Endothelial cell of umbilical vein (primary cell): ENCODE measurements around the gene SLC10A2. TPM values are rescaled to one million over a fixed set of nuclear protein-coding genes. Genes with fewer than 3 reads are reported as not detected.

Experiments used
- BruUV-seq: library from RNA; stranded (reverse); fragments of 400-500 nt; replicated peaks from 2 replicates; lab custom pipeline; 2021; lab: Mats Ljungman, UMichigan
- CTCF ChIA-PET: fragments of 300-600, 350-600 bp; sonication (Branson Sonifier 250); formaldehyde crosslinking; loops from one replicate; lab custom pipeline; 2021; ENCODE audit warnings: antibody characterized with exemption, inconsistent platforms; lab: Charles Lee
- POLR2A ChIA-PET: fragments of 300-600, 350-600 bp; sonication (Branson Sonifier 250); formaldehyde crosslinking; loops from one replicate; lab custom pipeline; 2021; ENCODE audit warnings: antibody characterized with exemption, inconsistent platforms; lab: Charles Lee
- DNase-seq: peaks from one replicate; pipeline ENCODE4 v3.0.0-alpha.2; 2011; ENCODE audit warnings: low read depth, low spot score
- FAIRE-seq: peaks from 2 replicates; lab custom pipeline; 2011; peaks lifted over from hg19 to GRCh38; lab: Jason Lieb, UNC
- H2AFZ ChIP-seq: 2 replicates; pipeline ENCODE4 v1.6.0; 2012; ENCODE audit warnings: low read depth, low read length, control low read depth, inconsistent platforms
- H3K27ac ChIP-seq: 2 replicates; pipeline ENCODE4 v1.5.1; 2011; ENCODE audit warnings: low read depth, mild to moderate bottlenecking, control low read depth, low read length, moderate library complexity; ENCODE audit not compliant: insufficient read depth
- H3K27me3 ChIP-seq, 2 experiments: 2 replicates each; pipeline versions ENCODE4 v1.6.0 to v1.6.1; 2011; ENCODE audit warnings: low read length in 2 of 2, mixed read lengths in 1 of 2; ENCODE audit not compliant: control insufficient read depth in 2 of 2, insufficient read depth in 2 of 2
- H3K36me3 ChIP-seq, 2 experiments: 2 replicates in 1 of 2; 3 replicates in 1 of 2; pipeline ENCODE4 v1.5.1; 2011; ENCODE audit warnings: low read length in 2 of 2, mild to moderate bottlenecking in 1 of 2, moderate library complexity in 1 of 2; ENCODE audit not compliant: control insufficient read depth in 2 of 2, insufficient read depth in 2 of 2; ENCODE audit errors: extremely low read depth in 1 of 2
- H3K4me1 ChIP-seq: 3 replicates; pipeline ENCODE4 v1.5.1; 2011; ENCODE audit warnings: mild to moderate bottlenecking, low read length; ENCODE audit not compliant: control insufficient read depth, insufficient read depth; ENCODE audit errors: extremely low read depth
- H3K4me2 ChIP-seq: 2 replicates; pipeline ENCODE4 v1.6.1; 2011; ENCODE audit warnings: low read length, control low read depth, mixed read lengths; ENCODE audit not compliant: insufficient read depth
- H3K4me3 ChIP-seq, 3 experiments: fragments of 200-600 bp in 1 of 3; sonication (generic), shearing (Covaris generic) in 1 of 3; replicated peaks in 1 of 3; 2 replicates each; pipeline ENCODE4 v1.5.1; 2011 to 2016; ENCODE audit warnings: control low read depth in 3 of 3, low read length in 3 of 3, mild to moderate bottlenecking in 2 of 3, inconsistent platforms in 1 of 3, low read depth in 1 of 3, moderate library complexity in 1 of 3; ENCODE audit not compliant: insufficient read depth in 1 of 3
- H3K79me2 ChIP-seq: 2 replicates; pipeline ENCODE4 v1.6.0; 2012; ENCODE audit warnings: low read length, inconsistent platforms; ENCODE audit not compliant: control insufficient read depth, insufficient read depth
- H3K9ac ChIP-seq: replicated peaks from 2 replicates; pipeline ENCODE3; 2011; ENCODE audit warnings: low read length, control low read depth; ENCODE audit not compliant: insufficient read depth; ENCODE audit errors: extremely low read depth
- H3K9me1 ChIP-seq: replicated peaks from 3 replicates; pipeline ENCODE4 v1.6.0; 2011; ENCODE audit warnings: mild to moderate bottlenecking, low read length; ENCODE audit not compliant: control insufficient read depth, insufficient read depth; ENCODE audit errors: extremely low read depth
- H3K9me3 ChIP-seq: replicated peaks from 2 replicates; pipeline ENCODE4 v1.5.1; 2012; ENCODE audit warnings: low read length, inconsistent platforms; ENCODE audit not compliant: control insufficient read depth, insufficient read depth
- H4K20me1 ChIP-seq: replicated peaks from 2 replicates; pipeline ENCODE3; 2011; ENCODE audit warnings: mild to moderate bottlenecking, low read length; ENCODE audit not compliant: control insufficient read depth, insufficient read depth; ENCODE audit errors: extremely low read depth
- EZH2 ChIP-seq: IDR thresholded peaks from 2 replicates; pipeline ENCODE4 v1.6.1; 2012; ENCODE audit warnings: borderline replicate concordance, low read depth, mild to moderate bottlenecking, moderate library complexity, low read length, inconsistent platforms; ENCODE audit not compliant: severe bottlenecking
- FOS ChIP-seq: IDR thresholded peaks from 2 replicates; pipeline ENCODE4 v1.6.1; 2011; ENCODE audit warnings: mild to moderate bottlenecking, low read length, moderate library complexity, borderline replicate concordance; ENCODE audit not compliant: insufficient read depth
- GATA2 ChIP-seq: IDR thresholded peaks from 2 replicates; pipeline ENCODE4 v1.7.0; 2011; ENCODE audit warnings: low read depth, mild to moderate bottlenecking, moderate library complexity, mixed read lengths, low read length; ENCODE audit not compliant: insufficient read length, insufficient read depth
- JUN ChIP-seq: IDR thresholded peaks from 2 replicates; pipeline ENCODE4 v1.6.1; 2011; ENCODE audit warnings: borderline replicate concordance, low read depth; ENCODE audit not compliant: insufficient read length, insufficient read depth
- MAX ChIP-seq: IDR thresholded peaks from 2 replicates; pipeline ENCODE4 v1.6.1; 2011; ENCODE audit not compliant: insufficient read depth, insufficient read length
- MYC ChIP-seq: IDR thresholded peaks from one replicate; pipeline ENCODE4 v1.6.1; 2011; ENCODE audit warnings: mild to moderate bottlenecking, low read depth, low read length
- POLR2A ChIP-seq: IDR thresholded peaks from 2 replicates; pipeline ENCODE4 v1.6.1; 2012; ENCODE audit warnings: low read depth, mild to moderate bottlenecking, control low read depth, low read length
- POLR2AphosphoS5 ChIP-seq: IDR thresholded peaks from 2 replicates; pipeline ENCODE4 v1.6.1; 2012; ENCODE audit warnings: low read depth, mild to moderate bottlenecking, control low read depth, low read length, moderate library complexity; ENCODE audit not compliant: insufficient read depth
- dilution Hi-C: fragments of 300-500 bp; cut with MboI; formaldehyde crosslinking; loops from one replicate; pipeline ENCODE4 v1.15.0; 2019; ENCODE audit warnings: low sequenced_read_pairs; ENCODE audit not compliant: extremely low pct_ligation_motif_present
- intact Hi-C: fragments of 100-400 bp; cut with micrococcal nuclease; formaldehyde crosslinking; loops from one replicate; pipeline ENCODE4 v1.10.0; 2022
- polyA plus RNA-seq, 4 experiments: library from polyadenylated mRNA; depleted of rRNA in 3 of 4; stranded (reverse) in 3 of 4; unstranded in 1 of 4; fragments of >200 nt; gene quantifications; 2 replicates each; pipeline versions ENCODE4 v1.2.1 to v1.2.3, GENCODE V29; 2011 to 2012; ENCODE audit warnings: missing spikeins in 1 of 4
- total RNA-seq: library from RNA; stranded (reverse); gene quantifications from 2 replicates; pipeline ENCODE4 v1.2.3, GENCODE V29; 2021
- TF ChIP-seq, protein P1 (sequence below), 2 donors: IDR thresholded peaks; 1 replicate in 1 of 2; 2 replicates in 1 of 2; pipeline ENCODE4 v1.5.1; 2011; ENCODE audit warnings: low read length in 2 of 2, mild to moderate bottlenecking in 2 of 2, moderate library complexity in 2 of 2, control low read depth in 1 of 2, inconsistent platforms in 1 of 2, low read depth in 1 of 2; ENCODE audit not compliant: insufficient read depth in 1 of 2; ENCODE audit errors: extremely low read depth in 1 of 2

Gene SLC10A2
- total and polyA plus RNA-seq, 2 donors (not counting 3 experiments of a cell fraction or from before 2014, with no cell fraction given), result not detected

DNA sequence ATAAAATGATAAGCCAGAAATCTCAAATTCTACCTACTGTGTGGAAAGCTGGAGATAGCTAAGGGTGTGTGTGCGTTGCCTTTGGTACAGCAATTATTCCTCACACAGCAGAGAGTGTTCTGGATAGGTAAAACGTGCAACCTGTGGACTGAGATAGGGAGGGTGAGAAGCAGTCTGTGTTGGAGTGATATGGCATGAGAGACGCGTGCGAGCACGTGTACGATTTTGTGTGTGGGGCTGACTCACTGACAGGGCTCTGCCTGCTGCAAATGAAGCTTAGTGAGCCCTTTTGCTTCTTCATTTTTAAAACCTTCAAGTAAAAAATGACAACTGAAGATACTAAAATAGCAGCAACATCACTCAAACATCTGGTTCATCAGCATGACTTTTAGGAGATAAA, 35.7 kb upstream of the SLC10A2 start:
- FAIRE-seq (no peak), DNase-seq (no peak)
- Histone ChIP-seq H3K9ac (no peak overlapping the region), H3K4me3 (no peak overlapping the region), H3K27me3 (no peaks in the 10 kb centered on the region), H3K9me3 (no peaks in the 10 kb centered on the region), H2AFZ (no peak overlapping the region), H3K9me1 (no peaks in the 10 kb centered on the region), H3K27ac (no peak overlapping the region), H3K79me2 (no peaks in the 10 kb centered on the region), H3K4me1 (no peaks in the 10 kb centered on the region), H3K36me3 (no peaks in the 10 kb centered on the region), H3K4me2 (no peak overlapping the region), H4K20me1 (no peaks in the 10 kb centered on the region)
- ChIA-PET CTCF (no interaction called here), POLR2A (no interaction called here)
- dilution Hi-C loops, result no loop called here
- TF ChIP-seq GATA2, result no peak
- TF ChIP-seq JUN, result no peak
- TF ChIP-seq EZH2, result no peak
- TF ChIP-seq POLR2A, result no peak
- TF ChIP-seq FOS, result no peak
- no peak for TF ChIP-seq MYC
- TF ChIP-seq, protein P1, sequence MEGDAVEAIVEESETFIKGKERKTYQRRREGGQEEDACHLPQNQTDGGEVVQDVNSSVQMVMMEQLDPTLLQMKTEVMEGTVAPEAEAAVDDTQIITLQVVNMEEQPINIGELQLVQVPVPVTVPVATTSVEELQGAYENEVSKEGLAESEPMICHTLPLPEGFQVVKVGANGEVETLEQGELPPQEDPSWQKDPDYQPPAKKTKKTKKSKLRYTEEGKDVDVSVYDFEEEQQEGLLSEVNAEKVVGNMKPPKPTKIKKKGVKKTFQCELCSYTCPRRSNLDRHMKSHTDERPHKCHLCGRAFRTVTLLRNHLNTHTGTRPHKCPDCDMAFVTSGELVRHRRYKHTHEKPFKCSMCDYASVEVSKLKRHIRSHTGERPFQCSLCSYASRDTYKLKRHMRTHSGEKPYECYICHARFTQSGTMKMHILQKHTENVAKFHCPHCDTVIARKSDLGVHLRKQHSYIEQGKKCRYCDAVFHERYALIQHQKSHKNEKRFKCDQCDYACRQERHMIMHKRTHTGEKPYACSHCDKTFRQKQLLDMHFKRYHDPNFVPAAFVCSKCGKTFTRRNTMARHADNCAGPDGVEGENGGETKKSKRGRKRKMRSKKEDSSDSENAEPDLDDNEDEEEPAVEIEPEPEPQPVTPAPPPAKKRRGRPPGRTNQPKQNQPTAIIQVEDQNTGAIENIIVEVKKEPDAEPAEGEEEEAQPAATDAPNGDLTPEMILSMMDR (IDR thresholded peaks at IDR 0.05; ENCODE audit: extremely low read depth in 1 of 2, insufficient read depth in 1 of 2, low read depth in 1 of 2, low read length in 2 of 2), result no peak
- TF ChIP-seq MAX, result no peak
- no peak for TF ChIP-seq POLR2AphosphoS5
- intact Hi-C loops, result no loop called here
- no TSS peak for BruUV-seq
